GM19035 (cell line): ENCODE data around the gene TM4SF1.
"Not testable (repeated sequence)": the region's sequence is repeated elsewhere in the genome, so short reads cannot be mapped to it uniquely, and the experiment has no call there.

ENCODE experiments used
- ATAC-seq: cut with Tn5 transposase; IDR thresholded peaks from one replicate; pipeline ENCODE4 v1.9.1; 2021; ENCODE audit not compliant: unreplicated experiment

Gene TM4SF1

DNA sequence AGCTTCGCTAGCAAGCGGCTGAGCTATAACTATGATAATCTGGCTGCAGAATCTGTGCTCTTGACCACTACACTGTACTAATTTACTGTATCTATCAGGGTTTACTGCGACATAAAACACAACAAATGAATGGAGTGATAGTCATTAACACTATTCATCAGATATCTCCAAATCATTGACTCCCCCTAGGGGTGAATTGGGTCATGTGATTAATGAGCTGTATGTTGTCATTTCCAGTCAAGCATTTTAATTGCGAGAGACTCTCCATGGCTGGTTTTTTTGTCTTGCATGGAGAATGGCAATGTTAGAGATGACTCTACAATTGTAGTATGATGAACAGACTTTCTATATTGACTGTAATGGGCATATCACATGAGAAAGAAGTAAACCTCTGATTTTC, 33.5 kb downstream of the TM4SF1 start:
- ATAC-seq = no peak

- no peak for ATAC-seq
Observed at GRCh38 chr3:149342413-149343380, 34.8 kb downstream of the TM4SF1 start.

- ATAC-seq = no peak
Observed at GRCh38 chr3:149340310-149340933, 37.0 kb downstream of the TM4SF1 start.

- no peak for ATAC-seq
Observed at GRCh38 chr3:149339931-149340309, 37.5 kb downstream of the TM4SF1 start.

DNA sequence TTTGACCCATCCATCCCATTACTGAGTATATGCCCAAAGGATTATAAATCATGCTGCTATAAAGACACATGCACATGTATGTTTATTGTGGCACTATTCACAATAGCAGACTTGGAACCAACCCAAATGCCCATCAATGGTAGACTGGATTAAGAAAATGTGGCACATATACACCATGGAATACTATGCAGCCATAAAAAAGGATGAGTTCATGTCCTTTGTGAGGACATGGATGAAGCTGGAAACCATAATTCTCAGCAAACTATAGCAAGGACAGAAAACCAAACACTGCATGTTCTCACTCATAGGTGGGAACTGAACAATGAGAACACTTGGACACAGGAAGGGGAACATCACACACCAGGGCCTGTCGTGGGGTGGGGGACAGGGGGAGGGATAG, 40.0 kb downstream of the TM4SF1 start:
- not testable (repeated sequence) for ATAC-seq

GRCh38 chr3:149336925-149337324, 40.5 kb downstream of the TM4SF1 start:
- no peak for ATAC-seq

DNA sequence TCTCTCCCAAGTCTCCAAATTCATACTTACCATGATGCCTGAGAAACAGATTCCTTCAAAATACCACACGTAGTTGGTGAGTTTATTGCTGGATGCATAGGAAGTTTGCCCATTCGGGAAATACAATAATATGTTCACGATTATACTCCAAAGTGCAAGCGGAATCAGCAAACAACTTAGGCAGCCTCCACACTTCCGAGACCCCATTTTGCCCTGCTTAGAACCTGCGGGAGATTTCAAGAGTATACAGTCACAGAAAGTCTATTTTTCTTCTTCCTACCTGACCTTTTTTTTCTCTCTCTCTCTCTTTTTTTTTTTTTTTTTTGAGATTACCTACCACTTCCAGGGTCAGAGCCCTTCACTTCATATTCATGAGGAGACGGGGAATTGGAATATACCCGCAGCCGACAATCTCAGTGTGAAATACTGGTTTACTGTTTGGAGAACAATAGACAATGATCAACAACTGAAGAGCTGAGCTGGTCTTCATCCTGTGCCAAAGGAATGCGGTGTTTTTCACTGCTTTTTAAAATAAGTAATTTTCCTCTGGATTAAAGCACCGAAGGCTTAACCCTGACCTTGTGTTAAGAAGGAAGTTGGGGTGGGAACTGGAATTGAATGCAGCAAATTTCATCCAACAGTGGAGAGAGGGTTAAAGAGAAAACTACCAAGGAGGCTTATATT, 44.1 kb downstream of the TM4SF1 start, which contains the start of gene TM4SF18:
TM4SF18 (minus strand) TSS at position 461 of the 684 bp plus-strand sequence; CDS start at position 207, 254 bp downstream.
- no peak for ATAC-seq

DNA sequence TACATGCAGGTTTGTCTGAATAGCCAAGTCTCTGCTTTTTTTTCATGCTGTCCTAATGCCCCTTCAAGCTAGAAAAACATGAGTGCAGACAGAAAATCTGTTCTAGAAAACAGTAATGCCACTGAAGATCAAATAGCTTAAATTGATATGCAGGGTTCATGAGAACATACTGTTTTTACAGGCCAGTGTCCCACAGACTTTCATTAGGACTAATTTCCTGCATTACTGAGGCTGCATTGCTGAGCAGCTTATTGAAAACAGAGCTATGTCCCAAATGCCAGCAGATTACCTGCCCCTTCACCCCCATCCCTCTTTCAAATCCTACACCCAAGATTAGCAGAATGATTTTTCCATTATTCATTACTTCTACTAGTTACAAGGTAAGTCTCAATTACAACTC, 44.7 kb downstream of the TM4SF1 start:
- ATAC-seq = no peak

DNA sequence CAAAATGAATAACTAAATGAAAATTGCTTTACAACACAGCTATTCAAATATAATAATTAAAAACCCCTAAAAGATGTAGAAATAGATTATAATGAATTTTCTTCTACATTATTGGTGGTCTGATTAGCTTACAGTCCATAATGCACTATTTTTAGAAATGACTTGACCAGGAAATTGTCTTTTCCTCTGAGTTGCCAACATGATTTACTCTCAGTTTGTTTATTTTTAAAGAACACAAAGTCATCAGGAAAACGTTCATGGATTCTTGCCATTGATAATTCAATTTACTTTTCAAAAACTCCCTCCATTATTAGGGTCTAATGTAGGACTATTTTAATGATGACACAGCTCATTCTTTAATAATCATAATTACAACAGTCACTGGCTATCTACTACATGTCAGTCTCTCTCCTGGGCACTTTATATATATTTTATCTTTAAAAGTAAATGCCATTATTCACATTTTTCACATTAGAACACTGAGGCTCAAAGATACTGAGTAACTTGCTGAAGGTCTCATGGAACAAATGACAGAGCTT, 45.2 kb downstream of the TM4SF1 start:
- ATAC-seq = no peak

- no peak for ATAC-seq
Observed at GRCh38 chr3:149331396-149331795, 46.1 kb downstream of the TM4SF1 start.

GRCh38 chr3:149330609-149331331, 46.7 kb downstream of the TM4SF1 start:
- no peak for ATAC-seq

- no peak for ATAC-seq
Observed at GRCh38 chr3:149327156-149327555, 50.3 kb downstream of the TM4SF1 start.

- no peak for ATAC-seq
Observed at GRCh38 chr3:149325581-149325980, 51.9 kb downstream of the TM4SF1 start.

- no peak for ATAC-seq
Observed at GRCh38 chr3:149324332-149324731, 53.1 kb downstream of the TM4SF1 start.

GRCh38 chr3:149321640-149322039, 55.8 kb downstream of the TM4SF1 start:
- ATAC-seq = no peak

- no peak for ATAC-seq
Observed at GRCh38 chr3:149321136-149321535, 56.3 kb downstream of the TM4SF1 start.

GRCh38 chr3:149319750-149320149, 57.7 kb downstream of the TM4SF1 start:
- no peak for ATAC-seq
